Keratinocyte (primary cell): Measurements from ENCODE around the gene TMEM54. TPM values are rescaled to one million over a fixed set of nuclear protein-coding genes. Genes with fewer than 3 reads are reported as not detected.

Experiments
- DNase-seq: peaks from one replicate; pipeline ENCODE4 v3.0.0-alpha.2; 2011; ENCODE audit warnings: low read depth, missing footprints, low spot score
- FAIRE-seq: peaks from 2 replicates; lab custom pipeline; 2011; peaks lifted over from hg19 to GRCh38; lab: Jason Lieb, UNC
- H2AFZ ChIP-seq: 2 replicates; pipeline ENCODE4 v1.6.0; 2012; ENCODE audit warnings: low read length, control low read depth, inconsistent platforms; ENCODE audit not compliant: control insufficient read depth
- H3K27ac ChIP-seq: 2 replicates; pipeline ENCODE4 v1.5.1; 2011; ENCODE audit warnings: low read length; ENCODE audit not compliant: control insufficient read depth, insufficient read depth
- H3K27me3 ChIP-seq: 3 replicates; pipeline ENCODE4 v1.6.0; 2011; ENCODE audit warnings: low read length; ENCODE audit not compliant: control insufficient read depth, insufficient read depth; ENCODE audit errors: extremely low read depth
- H3K36me3 ChIP-seq, 2 experiments: 2 replicates in 1 of 2; 3 replicates in 1 of 2; pipeline ENCODE4 v1.5.1; 2011; ENCODE audit warnings: low read length in 2 of 2, mild to moderate bottlenecking in 1 of 2; ENCODE audit not compliant: control insufficient read depth in 2 of 2, insufficient read depth in 2 of 2; ENCODE audit errors: extremely low read depth in 1 of 2
- H3K4me1 ChIP-seq: 3 replicates; pipeline ENCODE4 v1.5.1; 2011; ENCODE audit warnings: low read length; ENCODE audit not compliant: control insufficient read depth, insufficient read depth; ENCODE audit errors: extremely low read depth
- H3K4me2 ChIP-seq: 3 replicates; pipeline ENCODE4 v1.6.0; 2011; ENCODE audit warnings: low read depth, low read length; ENCODE audit not compliant: control insufficient read depth, insufficient read depth; ENCODE audit errors: extremely low read depth
- H3K4me3 ChIP-seq, 3 experiments: fragments of 200-600 bp in 1 of 3; sonication (generic) in 1 of 3; 2 replicates in 2 of 3; 3 replicates in 1 of 3; pipeline ENCODE4 v1.5.1; 2011 to 2016; ENCODE audit warnings: low read length in 3 of 3, mild to moderate bottlenecking in 3 of 3, control low read depth in 2 of 3, inconsistent platforms in 1 of 3, low read depth in 1 of 3, mixed read lengths in 1 of 3, mixed run types in 1 of 3, moderate library complexity in 1 of 3; ENCODE audit not compliant: control insufficient read depth in 2 of 3, insufficient read depth in 2 of 3; ENCODE audit errors: extremely low read depth in 1 of 3
- H3K79me2 ChIP-seq: 2 replicates; pipeline ENCODE4 v1.6.0; 2012; ENCODE audit warnings: low read length; ENCODE audit not compliant: control insufficient read depth, insufficient read depth
- H3K9ac ChIP-seq: 3 replicates; pipeline ENCODE4 v1.6.0; 2011; ENCODE audit warnings: low read length; ENCODE audit not compliant: control insufficient read depth, insufficient read depth; ENCODE audit errors: extremely low read depth
- H3K9me1 ChIP-seq: 3 replicates; pipeline ENCODE4 v1.6.0; 2011; ENCODE audit warnings: low read length; ENCODE audit not compliant: control insufficient read depth, insufficient read depth; ENCODE audit errors: extremely low read depth
- H3K9me3 ChIP-seq: 2 replicates; pipeline ENCODE4 v1.5.1; 2012; ENCODE audit warnings: low read depth, low read length; ENCODE audit not compliant: control insufficient read depth
- H4K20me1 ChIP-seq: 3 replicates; pipeline ENCODE4 v1.6.0; 2011; ENCODE audit warnings: low read length; ENCODE audit not compliant: control insufficient read depth, insufficient read depth; ENCODE audit errors: extremely low read depth
- EZH2 ChIP-seq: IDR thresholded peaks from one replicate; pipeline ENCODE4 v1.6.1; 2012; ENCODE audit warnings: inconsistent platforms, mild to moderate bottlenecking, low read length, moderate library complexity
- dilution Hi-C: fragments of 300-500 bp; cut with MboI; formaldehyde crosslinking; loops from one replicate; pipeline ENCODE4 v1.7.0; 2020; ENCODE audit warnings: low sequenced_read_pairs; ENCODE audit not compliant: extremely low pct_ligation_motif_present
- polyA plus RNA-seq, 5 experiments: library from polyadenylated mRNA; depleted of rRNA in 3 of 5; stranded (reverse) in 3 of 5; stranded (forward) in 1 of 5; unstranded in 1 of 5; fragments of >200 nt; gene quantifications; 1 replicate in 1 of 5; 2 replicates in 3 of 5; 3 replicates in 1 of 5; pipeline versions ENCODE4 v1.2.1 to v1.2.3, GENCODE V29; 2011 to 2012; ENCODE audit warnings: missing spikeins in 2 of 5, low read depth in 1 of 5, low replicate concordance in 1 of 5
- TF ChIP-seq, protein P1 (sequence below), 3 experiments: IDR thresholded peaks in 1 of 3; conservative IDR thresholded peaks in 1 of 3; optimal IDR thresholded peaks in 1 of 3; 2 replicates in 2 of 3; 3 replicates in 1 of 3; pipeline versions ENCODE3 to v1.5.1; 2011; ENCODE audit warnings: low read length in 3 of 3, mild to moderate bottlenecking in 3 of 3, moderate library complexity in 2 of 3, control low read depth in 1 of 3, inconsistent platforms in 1 of 3; ENCODE audit not compliant: insufficient read depth in 2 of 3; ENCODE audit errors: extremely low read depth in 1 of 3

The TMEM54 gene
- polyA plus RNA-seq, 1 donor (not counting 4 experiments of a cell fraction or from before 2014, with no cell fraction given): 59.4 TPM

DNA sequence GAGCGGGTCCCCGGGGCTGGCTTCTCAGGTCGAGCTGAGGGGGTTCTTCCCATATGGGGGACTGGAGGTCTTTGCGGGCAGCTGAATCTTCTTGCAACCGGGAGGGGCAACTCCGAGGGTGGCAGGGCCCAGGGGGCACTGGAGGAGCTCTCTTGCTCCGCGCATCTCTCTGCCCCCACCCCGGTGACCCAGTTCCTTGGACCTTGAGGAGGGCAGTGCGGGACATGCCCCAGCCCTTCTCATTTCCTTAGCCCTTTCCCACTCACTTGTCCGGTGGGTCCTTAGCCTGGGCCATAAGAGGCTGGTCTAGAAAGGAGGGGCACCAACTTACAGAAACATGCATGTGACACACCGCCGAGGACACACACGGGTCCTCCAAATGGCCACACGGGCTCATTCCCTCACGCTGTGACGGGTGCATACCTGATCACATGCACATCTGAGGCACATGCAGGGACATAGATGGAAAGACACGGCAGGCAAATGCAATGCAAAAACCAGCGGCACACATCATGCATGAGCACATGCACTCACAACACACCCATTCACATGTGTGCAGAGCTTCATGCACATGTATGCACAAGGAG lies 14.3 kb downstream of the TMEM54 start:
- H3K4me3 ChIP-seq: no peak overlapping the region
- H3K27me3 ChIP-seq: peaks cover 47% of the 10 kb centered on the region

DNA sequence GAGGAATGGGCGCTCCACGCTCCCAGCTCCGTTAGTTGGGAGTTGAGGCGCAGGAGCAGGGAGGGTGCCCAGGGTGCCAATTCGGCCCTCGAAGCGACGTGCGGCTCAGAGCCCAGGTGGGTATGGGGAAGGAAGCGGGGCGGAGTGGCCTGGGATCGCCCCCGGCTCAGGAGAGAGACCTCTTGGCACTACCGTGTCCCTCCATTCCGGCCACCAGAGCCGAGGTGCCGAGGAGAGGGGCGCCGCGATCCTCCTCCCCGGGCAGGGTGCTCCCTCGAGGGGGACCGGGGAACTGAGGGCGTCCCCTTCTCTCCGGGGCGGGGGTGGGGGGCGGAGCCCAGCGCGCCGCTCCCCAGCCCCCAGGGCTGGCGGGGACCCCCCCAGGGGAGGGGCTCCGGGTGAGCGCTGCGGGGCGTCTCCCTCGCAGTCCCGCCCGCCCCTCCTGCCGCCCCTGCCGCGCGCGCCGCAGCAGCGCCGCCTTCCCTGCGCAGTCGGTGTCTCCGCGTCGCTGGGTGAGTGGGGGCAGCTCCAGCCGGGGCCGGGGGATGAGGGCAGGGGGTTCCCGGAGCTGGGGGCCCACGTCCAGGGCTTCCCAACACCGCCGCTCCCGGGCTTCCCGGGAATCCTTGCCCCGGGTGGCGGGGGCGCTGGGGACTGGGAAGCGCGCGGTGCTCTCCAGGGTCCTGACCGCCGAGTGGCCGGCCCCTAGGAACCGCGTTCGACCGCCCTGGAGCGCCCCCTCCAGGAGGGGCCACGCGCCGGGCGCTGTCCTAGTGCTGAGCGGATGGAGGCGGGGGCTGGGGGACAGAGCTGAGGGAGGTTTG lies 15.0 kb downstream of the TMEM54 start, which contains the start of gene HPCA:
Gene HPCA (plus strand): TSS at position 488 of the 824 bp plus-strand sequence. CDS start 2,408 bp downstream, outside the sequence.
- DNase-seq: no peak
- no peak within 1 kb of the TSS for H3K4me2 ChIP-seq

More for the DNA sequence above, 14.3 kb downstream of the TMEM54 start:
- dilution Hi-C loops: no loop called here
- DNase-seq: no peak
- no peak for FAIRE-seq
- no peaks in the 10 kb centered on the region for H3K9me1 ChIP-seq
- H3K9me3 ChIP-seq: no peaks in the 10 kb centered on the region
- H3K79me2 ChIP-seq: no peaks in the 10 kb centered on the region
- H4K20me1 ChIP-seq: peaks cover 4% of the 10 kb centered on the region
- H3K4me1 ChIP-seq: no peaks in the 10 kb centered on the region
- no peak overlapping the region for H3K4me2 ChIP-seq
- no peak overlapping the region for H3K9ac ChIP-seq
- H3K27ac ChIP-seq: no peak overlapping the region
- H3K36me3 ChIP-seq: no peaks in the 10 kb centered on the region
- no peak overlapping the region for H2AFZ ChIP-seq
- TF ChIP-seq EZH2: no peak
- TF ChIP-seq, protein P1, sequence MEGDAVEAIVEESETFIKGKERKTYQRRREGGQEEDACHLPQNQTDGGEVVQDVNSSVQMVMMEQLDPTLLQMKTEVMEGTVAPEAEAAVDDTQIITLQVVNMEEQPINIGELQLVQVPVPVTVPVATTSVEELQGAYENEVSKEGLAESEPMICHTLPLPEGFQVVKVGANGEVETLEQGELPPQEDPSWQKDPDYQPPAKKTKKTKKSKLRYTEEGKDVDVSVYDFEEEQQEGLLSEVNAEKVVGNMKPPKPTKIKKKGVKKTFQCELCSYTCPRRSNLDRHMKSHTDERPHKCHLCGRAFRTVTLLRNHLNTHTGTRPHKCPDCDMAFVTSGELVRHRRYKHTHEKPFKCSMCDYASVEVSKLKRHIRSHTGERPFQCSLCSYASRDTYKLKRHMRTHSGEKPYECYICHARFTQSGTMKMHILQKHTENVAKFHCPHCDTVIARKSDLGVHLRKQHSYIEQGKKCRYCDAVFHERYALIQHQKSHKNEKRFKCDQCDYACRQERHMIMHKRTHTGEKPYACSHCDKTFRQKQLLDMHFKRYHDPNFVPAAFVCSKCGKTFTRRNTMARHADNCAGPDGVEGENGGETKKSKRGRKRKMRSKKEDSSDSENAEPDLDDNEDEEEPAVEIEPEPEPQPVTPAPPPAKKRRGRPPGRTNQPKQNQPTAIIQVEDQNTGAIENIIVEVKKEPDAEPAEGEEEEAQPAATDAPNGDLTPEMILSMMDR (optimal IDR thresholded peaks at IDR 0.05 in 1 of 3, IDR thresholded peaks at IDR 0.05 in 1 of 3, conservative IDR thresholded peaks at IDR 0.05 in 1 of 3; ENCODE audit: extremely low read depth in 1 of 3, insufficient read depth in 2 of 3, low read length in 3 of 3): no peak

More for the DNA sequence above, 15.0 kb downstream of the TMEM54 start, which contains the start of gene HPCA:
- Histone ChIP-seq H3K9ac (no peak within 1 kb of the TSS), H3K4me3 (no peak within 1 kb of the TSS), H3K79me2 (no peaks in the 10 kb centered on the region), H3K4me1 (no peaks in the 10 kb centered on the region), H3K36me3 (no peaks in the 10 kb centered on the region), H3K9me3 (no peaks in the 10 kb centered on the region), H3K9me1 (no peaks in the 10 kb centered on the region), H3K27me3 (peaks cover 45% of the 10 kb centered on the region), H4K20me1 (peaks cover 4% of the 10 kb centered on the region), H3K27ac (no peak within 1 kb of the TSS), H2AFZ (no peak within 1 kb of the TSS)
- dilution Hi-C loops: no loop called here
- peak; percentile 61 for TF ChIP-seq EZH2
- TF ChIP-seq, protein P1 (optimal IDR thresholded peaks at IDR 0.05 in 1 of 3, IDR thresholded peaks at IDR 0.05 in 1 of 3, conservative IDR thresholded peaks at IDR 0.05 in 1 of 3; ENCODE audit: extremely low read depth in 1 of 3, insufficient read depth in 2 of 3, low read length in 3 of 3): peak; percentile 56 to 82 (median 71)
- FAIRE-seq: no peak
